HG02885 (cell line): ENCODE results near the gene CNNM3.

Experiments used
- ATAC-seq: cut with Tn5 transposase; IDR thresholded peaks from one replicate; pipeline ENCODE4 v1.9.1; 2021; ENCODE audit warnings: mild to moderate bottlenecking; ENCODE audit not compliant: unreplicated experiment, poor library complexity

Gene CNNM3

DNA sequence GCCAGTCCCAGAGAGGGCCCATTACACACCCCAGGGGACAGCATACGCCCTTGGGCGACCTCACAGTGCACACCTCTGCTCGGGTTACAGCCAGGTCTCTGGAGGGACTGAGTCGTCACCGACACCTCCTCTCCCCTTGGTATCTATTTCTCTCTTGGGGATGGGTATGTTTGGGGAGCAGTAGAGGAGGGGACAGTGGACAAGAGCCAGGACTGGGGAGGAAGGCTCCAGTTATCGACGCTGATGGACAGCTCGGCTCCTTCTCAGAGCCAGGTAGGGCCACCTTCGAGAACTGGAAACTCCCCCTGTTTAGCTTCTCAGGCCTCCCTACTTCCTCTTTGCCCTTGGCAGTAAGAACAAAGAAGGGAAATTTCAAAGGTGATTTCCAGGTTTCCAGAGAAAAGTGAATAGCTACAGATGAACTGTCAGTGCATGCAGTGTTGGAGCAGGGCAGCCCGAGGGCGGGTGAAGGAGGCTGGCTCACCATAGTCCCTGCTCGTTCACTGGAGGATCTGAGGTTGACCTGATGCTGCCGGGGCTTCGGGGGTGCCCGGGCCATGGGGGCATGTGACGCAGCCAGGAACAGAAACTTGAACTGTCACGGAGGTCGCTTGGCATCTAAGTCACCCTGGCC is 58.2 kb downstream of the CNNM3 start:
- ATAC-seq = peak; percentile 39

DNA sequence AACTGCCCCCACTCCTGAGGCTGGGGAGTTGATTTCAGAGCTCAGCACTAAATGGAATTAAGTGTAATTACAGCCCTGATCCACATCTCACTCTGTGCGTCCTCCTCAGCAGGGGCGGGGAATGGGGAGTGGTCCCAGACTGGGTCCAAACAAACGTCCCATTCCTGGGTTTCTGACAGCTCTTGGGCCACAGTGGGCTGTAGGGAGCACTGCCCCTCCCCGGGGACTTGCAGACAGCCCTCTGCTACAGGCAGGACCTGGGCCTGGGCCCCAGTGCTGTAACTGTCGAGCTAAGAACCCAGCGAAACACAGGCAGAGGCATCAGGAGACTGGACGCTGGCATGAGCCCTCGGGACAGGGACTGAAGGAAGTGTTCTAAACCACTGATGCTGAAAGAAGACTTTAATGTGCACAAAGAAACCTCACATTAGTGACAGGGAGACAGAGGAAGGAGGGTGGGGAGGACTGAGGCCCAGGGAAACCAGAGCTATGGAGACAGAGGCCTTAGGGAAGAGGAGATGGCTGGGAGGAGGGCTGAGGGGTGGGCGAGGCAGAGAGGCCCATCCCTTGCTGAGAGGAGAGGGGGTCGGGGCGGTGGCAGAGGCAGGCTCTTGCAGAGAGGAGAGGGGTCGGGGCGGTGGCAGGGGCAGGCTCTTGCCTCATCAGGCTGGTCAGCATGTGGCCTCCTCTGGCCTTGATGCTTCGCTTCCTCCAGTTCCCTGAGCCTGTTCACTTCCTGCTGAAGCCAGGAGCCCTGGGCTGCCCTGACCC is 59.6 kb downstream of the CNNM3 start:
- ATAC-seq = no peak

GRCh38 chr2:96876269-96877041 is 60.4 kb downstream of the CNNM3 start:
- no peak for ATAC-seq

DNA sequence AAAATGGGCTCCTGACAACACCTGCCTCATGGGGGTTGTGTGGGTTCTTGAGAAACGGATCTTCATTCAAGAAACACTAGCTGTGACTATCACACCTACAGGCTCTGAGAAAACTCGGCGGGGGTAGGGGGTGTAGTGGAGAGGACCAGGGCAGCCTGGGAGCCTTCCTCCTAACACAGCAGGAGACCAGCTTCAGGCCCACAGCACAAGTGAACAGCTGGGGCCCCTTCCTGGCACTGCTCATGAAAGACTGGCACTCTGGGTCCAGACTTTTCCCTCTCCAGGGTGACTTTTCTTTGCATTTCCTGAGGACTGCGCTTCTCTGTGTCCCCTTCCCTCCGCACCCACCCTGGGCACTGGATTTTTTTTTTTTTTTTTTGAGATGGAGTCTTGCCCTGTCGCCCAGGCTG is 61.0 kb downstream of the CNNM3 start:
- no peak for ATAC-seq

DNA sequence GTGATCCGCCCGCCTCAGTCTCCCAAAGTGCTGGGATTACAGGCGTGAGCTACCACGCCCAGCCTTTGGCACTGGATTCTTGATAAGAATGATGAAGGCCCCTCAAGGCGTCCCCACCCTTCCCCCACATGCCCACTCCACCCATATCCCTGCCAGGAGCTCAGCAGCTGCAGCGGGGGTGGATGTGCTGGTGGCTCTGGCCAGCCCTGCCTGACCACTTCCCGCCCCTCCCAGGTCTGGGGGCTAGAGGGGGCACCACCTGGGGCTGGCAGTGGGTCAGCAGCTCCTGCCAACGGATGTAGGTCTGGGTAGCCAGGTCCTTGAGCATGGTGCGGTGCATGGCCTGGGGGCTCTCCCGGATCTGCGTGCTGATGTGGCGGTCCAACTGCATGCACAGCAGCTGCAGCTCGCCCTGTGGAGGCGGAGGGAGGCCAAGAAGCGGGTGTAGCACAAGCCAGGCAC is 61.6 kb downstream of the CNNM3 start:
- ATAC-seq = no peak

DNA sequence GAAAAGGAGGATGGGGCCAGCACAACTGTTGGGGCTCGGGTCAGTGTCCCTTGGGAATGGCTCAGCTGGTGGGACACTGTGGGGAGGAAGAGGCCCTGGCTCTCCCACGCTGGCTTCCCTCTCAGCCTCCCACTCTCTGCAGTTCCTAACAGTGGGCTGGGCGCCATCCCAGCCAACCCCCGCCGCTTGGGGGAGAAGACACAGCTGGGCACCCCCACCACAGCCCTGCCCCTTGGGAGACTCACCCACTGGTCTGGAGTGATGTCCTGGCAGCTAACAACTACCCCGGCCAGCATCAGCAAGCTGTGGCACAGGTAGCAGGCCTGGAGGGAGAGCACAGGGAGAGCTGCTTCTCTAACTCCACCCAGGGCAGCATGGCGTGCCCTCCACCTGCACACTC is 62.1 kb downstream of the CNNM3 start:
- no peak for ATAC-seq

GRCh38 chr2:96878796-96879544 is 62.9 kb downstream of the CNNM3 start:
- no peak for ATAC-seq

GRCh38 chr2:96879545-96880040 is 63.5 kb downstream of the CNNM3 start:
- ATAC-seq = no peak

DNA sequence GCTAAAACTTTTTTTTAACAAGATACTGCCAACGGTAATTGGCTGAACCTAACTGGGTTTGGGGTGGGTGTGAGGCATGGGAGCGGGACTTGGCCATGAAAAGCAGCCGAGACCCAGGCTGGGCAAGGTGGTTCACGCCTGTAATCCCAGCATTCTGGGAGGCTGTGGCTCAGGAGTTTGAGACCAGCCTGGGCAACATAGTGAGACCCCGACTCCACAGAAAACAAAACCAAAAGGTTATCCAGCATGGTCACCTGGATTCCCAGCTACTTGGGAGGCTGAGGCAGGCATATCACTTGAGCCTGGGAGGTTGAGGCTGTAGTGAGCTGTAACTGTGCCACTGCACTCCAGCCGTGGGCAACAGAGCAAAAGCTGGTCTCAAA is 64.8 kb downstream of the CNNM3 start:
- ATAC-seq = no peak

DNA sequence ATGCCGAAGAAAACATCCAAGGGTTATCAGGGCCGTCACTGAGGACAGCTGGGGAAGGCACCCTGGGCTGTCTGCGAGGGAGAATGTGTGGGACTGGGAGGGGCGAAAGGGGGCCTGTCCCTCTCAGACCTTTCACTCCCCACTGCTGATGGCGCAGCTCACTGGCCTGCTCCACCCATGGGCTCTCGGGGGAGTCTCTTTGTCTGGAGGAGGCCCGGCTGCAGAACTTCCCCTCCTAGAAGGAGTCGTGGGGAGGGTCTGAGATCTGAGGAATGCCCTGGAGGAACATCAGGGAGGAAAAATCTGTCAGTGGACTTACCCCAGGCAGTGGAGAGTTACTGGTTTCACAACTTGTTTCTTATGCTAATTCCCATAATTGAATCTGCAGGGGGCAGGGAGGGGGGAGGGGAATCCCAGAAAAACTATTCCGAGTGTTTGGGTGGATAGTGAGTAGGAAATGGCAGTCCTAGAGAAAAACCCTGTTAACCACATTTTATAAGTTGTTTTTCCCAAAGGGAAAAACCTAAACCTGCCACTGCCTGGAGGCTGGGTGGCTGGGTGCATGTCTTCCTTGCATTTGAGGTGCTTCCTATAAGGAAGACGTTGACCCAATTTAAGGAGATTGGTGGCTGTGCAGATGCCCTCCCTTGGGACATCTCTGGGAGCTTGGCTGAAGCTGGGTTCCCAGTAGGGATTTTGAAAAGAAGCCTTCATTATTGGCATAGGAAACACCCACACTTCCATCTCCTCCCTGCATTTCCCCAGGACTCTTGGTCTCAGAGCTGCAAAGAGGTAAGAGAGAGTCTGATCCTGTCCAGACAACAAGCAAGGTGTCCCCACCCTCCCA is 65.5 kb downstream of the CNNM3 start:
- no peak for ATAC-seq

DNA sequence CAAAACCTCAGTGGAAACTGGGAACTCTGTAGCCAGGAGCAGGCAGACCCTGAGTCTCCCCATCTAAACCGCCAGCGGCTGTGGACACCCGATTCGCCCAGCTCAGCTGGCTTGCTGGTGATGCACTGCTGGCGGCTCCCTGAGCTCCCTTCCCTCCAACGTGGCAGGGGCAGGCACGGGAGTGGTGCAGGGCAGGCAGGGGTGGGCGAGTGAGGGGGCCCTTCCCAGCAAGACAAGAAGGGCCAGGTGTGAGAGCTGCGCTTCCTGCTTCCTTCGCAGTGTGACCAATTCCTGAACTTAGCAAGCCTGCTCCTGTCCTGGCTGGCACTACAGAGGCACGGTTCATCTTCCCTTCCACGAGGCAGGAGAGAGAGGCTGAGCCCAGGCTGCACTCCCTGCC is 66.2 kb downstream of the CNNM3 start:
- no peak for ATAC-seq

- no peak for ATAC-seq
Measured at GRCh38 chr2:96882906-96883305, 66.8 kb downstream of the CNNM3 start.

GRCh38 chr2:96883306-96883705 is 67.2 kb downstream of the CNNM3 start:
- ATAC-seq = no peak
